HepG2 (cell line): Measurements from ENCODE around the gene ZMYM3. TPM values are rescaled to one million over a fixed set of nuclear protein-coding genes. Genes with fewer than 3 reads are reported as not detected.

Source experiments
- ATAC-seq: fragments of 200-7000 bp; cut with Tn5 transposase; 3 replicates; pipeline ENCODE4 v1.9.1; 2020; ENCODE audit warnings: mild to moderate bottlenecking, moderate library complexity
- BruUV-seq: library from RNA; stranded (reverse); fragments of 400-500 nt; replicated peaks from 2 replicates; lab custom pipeline; 2021; lab: Mats Ljungman, UMichigan
- CTCF ChIA-PET: fragments of 300-600 bp; formaldehyde crosslinking; extraction: SDS; loops from one replicate; lab custom pipeline; 2021; ENCODE audit warnings: low total read pairs, inconsistent platforms, low intra/inter-chr PET ratio; lab: Yijun Ruan, JAX
- POLR2A ChIA-PET: fragments of 350-600 bp; sonication (Branson Sonifier 250); formaldehyde crosslinking; loops from one replicate; lab custom pipeline; 2020; ENCODE audit warnings: antibody characterized with exemption, inconsistent platforms; lab: Yijun Ruan, JAX
- DNase-seq: peaks from one replicate; pipeline ENCODE4 v3.0.0-alpha.2; 2015; ENCODE audit warnings: low spot score
- FAIRE-seq: peaks from 3 replicates; lab custom pipeline; 2011; peaks lifted over from hg19 to GRCh38; lab: Jason Lieb, UNC
- H2AFZ ChIP-seq: one replicate; pipeline ENCODE4 v1.6.1; 2011; ENCODE audit warnings: low read length, inconsistent platforms
- H3K27ac ChIP-seq: fragments of 300-600 bp; 3 replicates; pipeline ENCODE4 v1.8.0; 2011; ENCODE audit warnings: mixed run types, mild to moderate bottlenecking, mixed read lengths, low read length, inconsistent platforms; ENCODE audit not compliant: insufficient read depth; ENCODE audit errors: extremely low read length
- H3K27me3 ChIP-seq, 2 experiments: fragments of 200-600 bp in 1 of 2; 2 replicates in 1 of 2; 3 replicates in 1 of 2; pipeline versions ENCODE4 v1.6.0 to v1.8.0; 2011; ENCODE audit warnings: low read length in 2 of 2, mild to moderate bottlenecking in 2 of 2, moderate library complexity in 2 of 2, inconsistent platforms in 1 of 2; ENCODE audit not compliant: insufficient read depth in 2 of 2, control insufficient read depth in 1 of 2
- H3K36me3 ChIP-seq, 2 experiments: fragments of 200-600 bp in 1 of 2; replicated peaks in 1 of 2; 2 replicates in 1 of 2; 3 replicates in 1 of 2; pipeline versions ENCODE4 v1.5.1 to v1.8.0; 2011; ENCODE audit warnings: low read length in 2 of 2, inconsistent platforms in 1 of 2; ENCODE audit not compliant: insufficient read depth in 2 of 2, control insufficient read depth in 1 of 2
- H3K4me1 ChIP-seq: 2 replicates; pipeline ENCODE4 v1.5.1; 2012; ENCODE audit warnings: low read length, inconsistent platforms; ENCODE audit not compliant: insufficient read depth
- H3K4me2 ChIP-seq: 2 replicates; pipeline ENCODE4 v1.6.0; 2011; ENCODE audit warnings: low read depth, low read length, inconsistent platforms
- H3K4me3 ChIP-seq, 3 experiments: fragments of 200-600 bp in 1 of 3; sonication (generic), shearing (Covaris generic) in 1 of 3; replicated peaks in 1 of 3; 2 replicates each; pipeline ENCODE4 v1.5.1; 2011 to 2016; ENCODE audit warnings: low read length in 3 of 3, inconsistent platforms in 2 of 3, low read depth in 2 of 3, mild to moderate bottlenecking in 2 of 3, control low read depth in 1 of 3, mixed read lengths in 1 of 3; ENCODE audit not compliant: insufficient read depth in 1 of 3
- H3K79me2 ChIP-seq: one replicate; pipeline ENCODE4 v1.6.1; 2011; ENCODE audit warnings: low read length, inconsistent platforms; ENCODE audit not compliant: insufficient read depth
- H3K9ac ChIP-seq: 2 replicates; pipeline ENCODE4 v1.6.0; 2011; ENCODE audit warnings: mild to moderate bottlenecking, low read depth, low read length, inconsistent platforms; ENCODE audit not compliant: insufficient read depth
- H3K9me3 ChIP-seq: 2 replicates; pipeline ENCODE4 v1.5.1; 2012; ENCODE audit warnings: mild to moderate bottlenecking, low read length
- H4K20me1 ChIP-seq: 2 replicates; pipeline ENCODE4 v1.6.0; 2011; ENCODE audit warnings: inconsistent platforms, mild to moderate bottlenecking, low read length, moderate library complexity; ENCODE audit not compliant: insufficient read depth
- ARID3A ChIP-seq: IDR thresholded peaks from 2 replicates; pipeline ENCODE4 v1.6.1; 2012; ENCODE audit warnings: low read depth, low read length, improper control_type of control experiment
- CHD2 ChIP-seq: IDR thresholded peaks from 2 replicates; pipeline ENCODE4 v1.6.1; 2011; ENCODE audit warnings: low read depth, low read length, improper control_type of control experiment
- FOXP4 ChIP-seq: sonication (generic); formaldehyde crosslinking; IDR thresholded peaks from 2 replicates; pipeline ENCODE4 v1.4.0; 2020; ENCODE audit warnings: missing genetic modification reagents
- NFATC3 ChIP-seq: sonication (generic); formaldehyde crosslinking; IDR thresholded peaks from 2 replicates; pipeline ENCODE4 v1.5.1; 2020; ENCODE audit warnings: mild to moderate bottlenecking, missing genetic modification reagents
- NFE2 ChIP-seq: sonication (generic); formaldehyde crosslinking; IDR thresholded peaks from 2 replicates; pipeline ENCODE4 v1.4.0; 2020; ENCODE audit warnings: missing genetic modification reagents
- NFKBIZ ChIP-seq: IDR thresholded peaks from 2 replicates; pipeline ENCODE4 v1.6.1; 2018; ENCODE audit warnings: missing genetic modification reagents, missing compliant biosample characterization
- SNAPC2 ChIP-seq: sonication (generic); formaldehyde crosslinking; IDR thresholded peaks from 2 replicates; pipeline ENCODE4 v1.8.1; 2022; ENCODE audit warnings: mild to moderate bottlenecking, missing genetic modification reagents
- TCF7 ChIP-seq: sonication (generic); IDR thresholded peaks from 2 replicates; pipeline ENCODE4 v1.6.1; 2016; ENCODE audit warnings: antibody characterized with exemption, low read depth
- THAP11 ChIP-seq: IDR thresholded peaks from 2 replicates; pipeline ENCODE4 v1.6.1; 2016; ENCODE audit warnings: missing biosample characterization, missing genetic modification reagents
- ZNF34 ChIP-seq: sonication (generic); formaldehyde crosslinking; IDR thresholded peaks from 2 replicates; pipeline ENCODE4 v1.4.0; 2020; ENCODE audit warnings: mild to moderate bottlenecking, missing genetic modification reagents, borderline replicate concordance
- ZNF670 ChIP-seq: sonication (generic); formaldehyde crosslinking; IDR thresholded peaks from 2 replicates; pipeline ENCODE4 v1.8.0; 2022; ENCODE audit warnings: mild to moderate bottlenecking, missing genetic modification reagents, borderline replicate concordance
- ZNF75D ChIP-seq: sonication (generic); formaldehyde crosslinking; IDR thresholded peaks from 2 replicates; pipeline ENCODE4 v1.8.1; 2023; ENCODE audit warnings: missing genetic modification reagents, mild to moderate bottlenecking, borderline replicate concordance
- ZNF792 ChIP-seq: IDR thresholded peaks from 2 replicates; pipeline ENCODE4 v1.6.1; 2016
- ZNF891 ChIP-seq: sonication (generic); formaldehyde crosslinking; IDR thresholded peaks from 2 replicates; pipeline ENCODE4 v1.5.0; 2020; ENCODE audit warnings: mild to moderate bottlenecking, missing genetic modification reagents
- WGBS: methylation state at CpG from one replicate; pipeline ENCODE4 v1.1.6; 2017; ENCODE audit warnings: low lambda C conversion rate; 5-methylcytosine and 5-hydroxymethylcytosine counted together
- in situ Hi-C: cut with HindIII; loops from 2 replicates; pipeline ENCODE4 v1.10.0; 2017; ENCODE audit warnings: low pct_unique_long_range_greater_than_20kb; ENCODE audit not compliant: extremely low pct_ligation_motif_present
- intact Hi-C: fragments of 100-400 bp; cut with micrococcal nuclease; formaldehyde crosslinking; loops from one replicate; pipeline ENCODE4 v1.10.0; 2022; ENCODE audit not compliant: unreplicated experiment
- polyA plus RNA-seq, 8 experiments: library from polyadenylated mRNA; depleted of rRNA in 3 of 8; stranded (reverse) in 7 of 8; unstranded in 1 of 8; fragments of >200 nt; fragmentation: Illumina TruSeq in 4 of 8; extraction: Trizol in 4 of 8; gene quantifications; 2 replicates each; pipeline versions ENCODE4 v1.2.1 to v1.2.3, GENCODE V29; 2011 to 2016; ENCODE audit warnings: low read depth in 4 of 8, missing spikeins in 1 of 8, mixed read lengths in 1 of 8; ENCODE audit not compliant: insufficient read depth in 1 of 8
- total RNA-seq, 5 experiments: library from RNA; depleted of rRNA; stranded (reverse); fragments of >200 nt; fragmentation: Illumina TruSeq; extraction: Trizol; gene quantifications; 2 replicates each; pipeline ENCODE4 v1.2.3, GENCODE V29; 2016; ENCODE audit warnings: low read depth in 1 of 5

Gene ZMYM3
- total and polyA plus RNA-seq, 2 of the 13 experiments (the other 11 are each of a cell fraction or from before 2014, with no cell fraction given): 26.4 to 35.4 TPM

GRCh38 chrX:71210816-71211215 lies 43.1 kb downstream of the ZMYM3 start:
- Histone ChIP-seq H3K9ac (no peak overlapping the region), H3K36me3 (no peaks in the 10 kb centered on the region), H3K4me3 (no peak overlapping the region), H3K4me1 (peaks cover 26% of the 10 kb centered on the region), H3K27ac (no peak overlapping the region), H4K20me1 (no peaks in the 10 kb centered on the region), H3K9me3 (no peaks in the 10 kb centered on the region), H3K27me3 (no peaks in the 10 kb centered on the region; a peak in 1 of 5 replicates), H2AFZ (no peak overlapping the region), H3K79me2 (peaks cover 6% of the 10 kb centered on the region), H3K4me2 (no peak overlapping the region)
- WGBS: 85% methylated on average over 2 of the region's 3 CpGs
- intact Hi-C loops (no loop called here), in situ Hi-C loops (no loop called here)
- CTCF ChIA-PET: no interaction called here
- FAIRE-seq (no peak), ATAC-seq (no peak), DNase-seq (no peak)
- POLR2A ChIA-PET: no interaction called here
- BruUV-seq: no TSS peak
- TF ChIP-seq ARID3A (0 out of 2 replicates have a peak, but pooled peaks have one; percentile 21), ZNF670 (no peak), TCF7 (peak; percentile 35; the same call in 1 of the 2 replicates)

- ChIA-PET CTCF (no interaction called here), POLR2A (no interaction called here)
- FAIRE-seq (no peak), DNase-seq (no peak), ATAC-seq (no peak)
- no peak overlapping the region for H2AFZ ChIP-seq
- no peaks in the 10 kb centered on the region for H3K9me3 ChIP-seq
- no peak overlapping the region for H3K9ac ChIP-seq
- no peaks in the 10 kb centered on the region for H3K79me2 ChIP-seq
- no peaks in the 10 kb centered on the region for H4K20me1 ChIP-seq
- no peaks in the 10 kb centered on the region for H3K36me3 ChIP-seq
- H3K27me3 ChIP-seq: no peaks in the 10 kb centered on the region
- intact Hi-C loops: no loop called here
- no peak overlapping the region for H3K4me3 ChIP-seq
- no TSS peak for BruUV-seq
- H3K27ac ChIP-seq: no peak overlapping the region
- WGBS: 83% methylated on average over 7 of the region's 7 CpGs
- in situ Hi-C loops: no loop called here
- peaks cover 39% of the 10 kb centered on the region for H3K4me1 ChIP-seq
- H3K4me2 ChIP-seq: no peak overlapping the region
- TF ChIP-seq NFATC3 (CRISPR knock-in tag) (no peak), ZNF792 (CRISPR knock-in tag) (no peak), NFE2 (CRISPR knock-in tag) (no peak), THAP11 (CRISPR knock-in tag) (no peak), ZNF891 (CRISPR knock-in tag) (no peak), NFKBIZ (CRISPR knock-in tag) (no peak), ZNF34 (no peak), SNAPC2 (no peak), FOXP4 (CRISPR knock-in tag) (no peak), ZNF75D (CRISPR knock-in tag) (no peak), CHD2 (no peak)
Measured at GRCh38 chrX:71199252-71200008, 54.5 kb downstream of the ZMYM3 start.
